Astrocyte of the cerebellum (primary cell): Measurements from ENCODE around the gene OSTN.
"Not testable (repeated sequence)": the region's sequence is repeated elsewhere in the genome, so short reads cannot be mapped to it uniquely, and the experiment has no call there.

Experiments used
- DNase-seq: peaks from one replicate; pipeline ENCODE4 v3.0.0-alpha.2; 2011; ENCODE audit warnings: low read depth
- H3K4me3 ChIP-seq: 2 replicates; pipeline ENCODE4 v1.5.1; 2011; ENCODE audit warnings: mild to moderate bottlenecking, low read depth, low read length, moderate library complexity
- CTCF ChIP-seq: IDR thresholded peaks from 2 replicates; pipeline ENCODE4 v1.5.1; 2012; ENCODE audit warnings: low read length, low read depth, moderate library complexity, mild to moderate bottlenecking; ENCODE audit errors: missing control alignments
- in situ Hi-C: cut with HindIII; loops from 2 replicates; pipeline ENCODE4 v1.10.0; 2017; ENCODE audit warnings: low sequenced_read_pairs

The OSTN gene

GRCh38 chr3:191261304-191261638 is 62.2 kb downstream of the OSTN start:
- in situ Hi-C loops: no loop called here
- H3K4me3 ChIP-seq: no peak overlapping the region
- TF ChIP-seq CTCF: no peak
- no peak for DNase-seq

- in situ Hi-C loops: no loop called here
- no peak for DNase-seq
- H3K4me3 ChIP-seq: no peak overlapping the region
- TF ChIP-seq CTCF: no peak
These were observed 63.6 kb downstream of the OSTN start for GRCh38 chr3:191262650-191263049.

GRCh38 chr3:191263365-191263764 is 64.3 kb downstream of the OSTN start:
- no peak for DNase-seq
- H3K4me3 ChIP-seq: no peak overlapping the region
- TF ChIP-seq CTCF: no peak
- in situ Hi-C loops: no loop called here

GRCh38 chr3:191263850-191264249 is 64.8 kb downstream of the OSTN start:
- in situ Hi-C loops: no loop called here
- DNase-seq: no peak
- no peak for TF ChIP-seq CTCF
- no peak overlapping the region for H3K4me3 ChIP-seq

- no peak overlapping the region for H3K4me3 ChIP-seq
- no peak for TF ChIP-seq CTCF
- no peak for DNase-seq
- in situ Hi-C loops: no loop called here
These were observed 69.7 kb downstream of the OSTN start for GRCh38 chr3:191268737-191269136.

GRCh38 chr3:191269289-191270085 is 70.4 kb downstream of the OSTN start:
- in situ Hi-C loops: no loop called here
- H3K4me3 ChIP-seq: no peak overlapping the region
- no peak for TF ChIP-seq CTCF
- peak; percentile 59 for DNase-seq

GRCh38 chr3:191275244-191275643 is 76.2 kb downstream of the OSTN start:
- H3K4me3 ChIP-seq, DNase-seq, in situ Hi-C loops: not testable (repeated sequence)
